ENCODE measurements around the gene DNAJA4.

The DNAJA4 gene

DNA sequence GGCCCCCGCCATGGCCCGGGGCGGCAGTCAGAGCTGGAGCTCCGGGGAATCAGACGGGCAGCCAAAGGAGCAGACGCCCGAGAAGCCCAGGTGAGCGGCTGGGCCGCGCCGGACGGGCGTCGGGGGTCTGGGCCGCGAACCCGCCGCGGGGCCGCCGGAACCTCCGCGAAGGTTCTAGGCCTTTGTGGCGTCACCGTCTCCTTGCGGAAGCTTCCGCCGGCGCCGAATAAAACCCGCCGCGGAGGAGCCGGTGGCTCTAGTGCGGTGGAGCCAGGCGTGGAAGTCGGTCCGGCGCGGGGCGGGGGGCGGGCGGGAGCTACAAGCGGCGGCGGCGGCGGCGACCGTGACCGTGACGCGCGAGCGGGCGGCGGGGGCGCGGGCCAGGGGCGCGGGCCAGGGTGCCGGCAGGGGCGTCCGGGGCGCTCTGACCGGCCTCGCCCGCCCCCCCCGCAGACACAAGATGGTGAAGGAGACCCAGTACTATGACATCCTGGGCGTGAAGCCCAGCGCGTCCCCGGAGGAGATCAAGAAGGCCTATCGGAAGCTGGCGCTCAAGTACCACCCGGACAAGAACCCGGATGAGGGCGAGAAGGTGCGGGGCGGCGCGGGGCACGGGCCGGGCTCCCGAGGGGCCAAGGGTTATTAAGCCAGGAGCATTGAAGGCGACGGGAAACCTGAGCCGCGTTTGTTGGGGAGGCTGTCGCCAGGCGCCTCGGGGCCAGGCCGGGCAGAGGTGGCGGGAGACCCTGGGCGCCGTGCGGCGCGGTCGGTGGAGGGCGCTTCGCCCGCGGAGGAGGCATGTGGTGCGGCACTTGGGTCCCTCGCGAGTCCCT lies at the start of gene DNAJA4:
DNAJA4 (plus strand) TSS at position 259 of the 833 bp plus-strand sequence; CDS start at position 461, 202 bp downstream.
- DNase-seq (ENCODE audit: low spot score), result peak; percentile 85
- TF ChIP-seq, protein P1, sequence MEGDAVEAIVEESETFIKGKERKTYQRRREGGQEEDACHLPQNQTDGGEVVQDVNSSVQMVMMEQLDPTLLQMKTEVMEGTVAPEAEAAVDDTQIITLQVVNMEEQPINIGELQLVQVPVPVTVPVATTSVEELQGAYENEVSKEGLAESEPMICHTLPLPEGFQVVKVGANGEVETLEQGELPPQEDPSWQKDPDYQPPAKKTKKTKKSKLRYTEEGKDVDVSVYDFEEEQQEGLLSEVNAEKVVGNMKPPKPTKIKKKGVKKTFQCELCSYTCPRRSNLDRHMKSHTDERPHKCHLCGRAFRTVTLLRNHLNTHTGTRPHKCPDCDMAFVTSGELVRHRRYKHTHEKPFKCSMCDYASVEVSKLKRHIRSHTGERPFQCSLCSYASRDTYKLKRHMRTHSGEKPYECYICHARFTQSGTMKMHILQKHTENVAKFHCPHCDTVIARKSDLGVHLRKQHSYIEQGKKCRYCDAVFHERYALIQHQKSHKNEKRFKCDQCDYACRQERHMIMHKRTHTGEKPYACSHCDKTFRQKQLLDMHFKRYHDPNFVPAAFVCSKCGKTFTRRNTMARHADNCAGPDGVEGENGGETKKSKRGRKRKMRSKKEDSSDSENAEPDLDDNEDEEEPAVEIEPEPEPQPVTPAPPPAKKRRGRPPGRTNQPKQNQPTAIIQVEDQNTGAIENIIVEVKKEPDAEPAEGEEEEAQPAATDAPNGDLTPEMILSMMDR (IDR thresholded peaks at IDR 0.05; ENCODE audit: extremely low read depth, missing control alignments), result peak; percentile 8

DNA sequence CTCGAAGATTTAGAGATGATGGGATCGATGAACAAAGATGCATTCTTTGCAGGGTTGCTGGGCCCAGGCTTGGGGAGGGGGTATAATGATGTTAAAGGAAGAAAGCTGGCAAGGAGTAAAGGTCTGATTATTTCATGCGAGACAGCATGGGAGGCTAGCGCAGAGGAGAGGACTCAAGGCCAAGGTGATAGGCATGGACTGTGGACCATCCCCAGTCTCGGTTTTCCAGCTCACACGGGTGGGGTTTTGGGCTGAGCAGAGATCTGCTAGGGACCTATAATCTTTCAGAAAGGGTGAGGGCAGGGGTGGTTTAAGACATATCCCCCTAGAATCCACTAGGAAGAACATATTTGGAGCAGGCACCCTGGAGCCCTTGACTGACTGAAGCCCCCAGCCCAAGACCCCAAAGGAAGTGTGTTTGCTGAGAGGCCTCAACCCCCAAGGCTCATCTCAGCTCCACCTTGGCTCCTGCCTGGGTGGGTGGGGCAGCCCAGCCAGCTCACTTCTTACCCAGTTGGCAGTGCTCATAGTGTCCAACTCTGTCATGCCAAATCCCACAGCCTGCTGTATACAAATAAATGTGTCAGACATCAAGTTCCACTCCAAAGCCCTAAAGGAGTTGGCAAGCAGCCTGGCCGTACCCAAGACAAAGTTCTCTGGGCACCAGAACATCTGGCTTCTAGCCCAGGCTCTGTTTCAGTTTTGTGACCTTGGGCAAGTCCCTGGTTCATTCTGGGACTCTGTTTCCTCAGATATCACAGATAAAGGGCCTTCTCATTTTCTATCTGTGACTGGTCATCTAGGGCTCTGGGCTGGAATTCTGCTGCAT lies 47.9 kb upstream of the DNAJA4 start:
- no peak for DNase-seq (ENCODE audit: low spot score)
- TF ChIP-seq, protein P1 (IDR thresholded peaks at IDR 0.05; ENCODE audit: extremely low read depth, missing control alignments), result no peak

DNA sequence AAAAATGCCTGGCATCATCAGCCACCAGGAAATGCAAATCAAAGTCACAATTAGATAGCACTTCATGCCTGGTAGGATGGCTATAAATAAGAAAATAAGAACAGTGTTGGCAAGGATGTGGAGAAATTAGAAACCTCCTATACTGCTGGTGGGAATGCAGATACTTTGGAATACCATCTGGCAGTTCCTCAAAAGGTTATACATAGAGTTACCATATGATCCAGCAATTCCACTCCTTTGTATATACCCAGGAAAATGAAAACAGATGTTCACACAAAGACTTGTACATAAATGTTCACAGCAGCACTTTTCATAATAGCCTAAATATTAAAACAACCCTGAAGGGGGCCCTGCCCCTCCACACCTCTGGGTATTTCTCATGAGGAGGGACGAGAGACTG lies 43.6 kb upstream of the DNAJA4 start:
- TF ChIP-seq, protein P1 (IDR thresholded peaks at IDR 0.05; ENCODE audit: extremely low read depth, missing control alignments), result no peak
- DNase-seq (ENCODE audit: low spot score), result no peak

DNA sequence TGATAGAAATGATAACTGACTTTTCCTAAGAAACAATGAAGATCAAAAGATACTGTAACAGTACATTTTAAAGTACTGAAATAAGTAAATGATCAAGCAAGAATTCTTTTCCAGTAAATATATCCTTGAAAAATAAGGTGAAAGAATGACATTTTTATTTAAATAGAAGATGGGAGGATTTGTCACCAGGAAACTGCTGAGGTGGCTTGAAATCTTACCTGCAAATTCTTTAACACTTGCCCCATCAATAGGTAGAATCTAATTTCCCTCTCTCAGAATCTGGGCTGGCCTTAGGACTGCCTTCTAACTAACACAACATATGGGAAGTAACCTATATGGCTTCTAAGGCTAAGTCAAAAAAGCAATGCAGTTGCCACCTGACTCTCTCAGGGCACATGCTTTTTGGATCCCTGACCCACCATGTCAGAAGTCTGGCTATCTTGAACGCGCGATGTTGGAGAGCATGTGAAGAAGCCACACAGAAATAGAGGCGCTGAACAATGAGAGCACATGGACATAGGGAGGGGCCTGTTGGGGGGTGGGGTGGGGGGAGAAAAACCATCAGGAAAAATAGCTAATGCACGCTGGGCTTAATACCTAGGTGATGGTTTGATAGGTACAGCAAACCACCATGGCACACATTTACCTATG lies 41.5 kb upstream of the DNAJA4 start:
- TF ChIP-seq, protein P1 (IDR thresholded peaks at IDR 0.05; ENCODE audit: extremely low read depth, missing control alignments), result no peak
- DNase-seq (ENCODE audit: low spot score), result no peak

DNA sequence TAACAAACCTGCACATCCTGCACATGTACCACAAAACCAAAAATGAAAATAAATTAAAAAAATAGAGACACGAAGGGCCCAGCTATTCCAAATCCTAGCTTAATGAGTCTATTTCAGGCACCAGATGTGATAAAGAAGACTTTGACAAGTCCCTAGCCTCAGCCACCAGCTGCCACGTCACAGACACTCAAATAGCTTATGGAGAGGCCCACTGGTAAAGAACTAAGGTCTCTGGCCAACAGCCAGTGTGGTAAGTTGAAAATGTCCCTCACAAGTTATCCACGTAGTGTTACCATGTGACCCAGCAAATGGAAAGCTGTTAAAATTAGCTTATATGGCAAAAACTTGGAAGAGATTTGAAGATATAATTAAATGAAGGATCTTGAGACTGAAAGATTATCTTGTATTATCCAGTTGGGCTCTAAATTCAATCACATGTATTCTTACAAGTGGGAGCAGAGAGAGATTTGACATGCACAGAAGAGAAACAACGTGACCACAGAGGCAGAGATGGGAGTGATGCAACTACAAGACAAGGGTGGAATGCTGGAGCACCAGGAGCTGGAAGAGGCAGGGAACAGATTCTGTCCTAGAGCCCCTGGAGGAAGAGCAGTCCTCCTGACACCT lies 40.9 kb upstream of the DNAJA4 start:
- no peak for DNase-seq (ENCODE audit: low spot score)
- TF ChIP-seq, protein P1 (IDR thresholded peaks at IDR 0.05; ENCODE audit: extremely low read depth, missing control alignments), result no peak

DNA sequence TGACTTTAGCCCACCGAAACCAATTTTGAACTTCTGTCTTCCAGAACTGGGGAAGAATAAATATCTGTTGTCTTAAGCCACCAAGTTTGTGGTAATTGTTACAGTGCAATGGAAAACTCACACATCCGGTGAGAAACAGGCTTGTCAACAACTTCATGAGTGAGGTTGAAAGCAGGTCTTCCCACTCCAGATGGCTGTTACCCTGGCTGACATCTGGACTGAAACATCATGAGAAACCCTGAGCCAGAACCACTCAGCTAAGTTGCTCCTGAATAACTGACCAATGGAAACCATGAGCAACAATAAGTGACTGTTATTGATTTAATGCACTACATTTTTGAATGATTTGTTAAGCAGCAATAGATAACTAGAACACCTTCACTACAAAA lies 40.3 kb upstream of the DNAJA4 start:
- DNase-seq (ENCODE audit: low spot score), result no peak
- TF ChIP-seq, protein P1 (IDR thresholded peaks at IDR 0.05; ENCODE audit: extremely low read depth, missing control alignments), result no peak
